Endothelial cell of umbilical vein (primary cell): Measurements from ENCODE around the gene HAUS5. TPM values are rescaled to one million over a fixed set of nuclear protein-coding genes. Genes with fewer than 3 reads are reported as not detected.

ENCODE experiments used
- BruUV-seq: library from RNA; stranded (reverse); fragments of 400-500 nt; replicated peaks from 2 replicates; lab custom pipeline; 2021; lab: Mats Ljungman, UMichigan
- CTCF ChIA-PET: fragments of 300-600, 350-600 bp; sonication (Branson Sonifier 250); formaldehyde crosslinking; loops from one replicate; lab custom pipeline; 2021; ENCODE audit warnings: antibody characterized with exemption, inconsistent platforms; lab: Charles Lee
- POLR2A ChIA-PET: fragments of 300-600, 350-600 bp; sonication (Branson Sonifier 250); formaldehyde crosslinking; loops from one replicate; lab custom pipeline; 2021; ENCODE audit warnings: antibody characterized with exemption, inconsistent platforms; lab: Charles Lee
- DNase-seq: peaks from one replicate; pipeline ENCODE4 v3.0.0-alpha.2; 2011; ENCODE audit warnings: low read depth, low spot score
- FAIRE-seq: peaks from 2 replicates; lab custom pipeline; 2011; peaks lifted over from hg19 to GRCh38; lab: Jason Lieb, UNC
- H2AFZ ChIP-seq: 2 replicates; pipeline ENCODE4 v1.6.0; 2012; ENCODE audit warnings: low read depth, low read length, control low read depth, inconsistent platforms
- H3K27ac ChIP-seq: 2 replicates; pipeline ENCODE4 v1.5.1; 2011; ENCODE audit warnings: low read depth, mild to moderate bottlenecking, control low read depth, low read length, moderate library complexity; ENCODE audit not compliant: insufficient read depth
- H3K27me3 ChIP-seq, 2 experiments: 2 replicates each; pipeline versions ENCODE4 v1.6.0 to v1.6.1; 2011; ENCODE audit warnings: low read length in 2 of 2, mixed read lengths in 1 of 2; ENCODE audit not compliant: control insufficient read depth in 2 of 2, insufficient read depth in 2 of 2
- H3K36me3 ChIP-seq, 2 experiments: 2 replicates in 1 of 2; 3 replicates in 1 of 2; pipeline ENCODE4 v1.5.1; 2011; ENCODE audit warnings: low read length in 2 of 2, mild to moderate bottlenecking in 1 of 2, moderate library complexity in 1 of 2; ENCODE audit not compliant: control insufficient read depth in 2 of 2, insufficient read depth in 2 of 2; ENCODE audit errors: extremely low read depth in 1 of 2
- H3K4me1 ChIP-seq: 3 replicates; pipeline ENCODE4 v1.5.1; 2011; ENCODE audit warnings: mild to moderate bottlenecking, low read length; ENCODE audit not compliant: control insufficient read depth, insufficient read depth; ENCODE audit errors: extremely low read depth
- H3K4me2 ChIP-seq: 2 replicates; pipeline ENCODE4 v1.6.1; 2011; ENCODE audit warnings: low read length, control low read depth, mixed read lengths; ENCODE audit not compliant: insufficient read depth
- H3K4me3 ChIP-seq, 3 experiments: fragments of 200-600 bp in 1 of 3; sonication (generic), shearing (Covaris generic) in 1 of 3; replicated peaks in 1 of 3; 2 replicates each; pipeline ENCODE4 v1.5.1; 2011 to 2016; ENCODE audit warnings: control low read depth in 3 of 3, low read length in 3 of 3, mild to moderate bottlenecking in 2 of 3, inconsistent platforms in 1 of 3, low read depth in 1 of 3, moderate library complexity in 1 of 3; ENCODE audit not compliant: insufficient read depth in 1 of 3
- H3K79me2 ChIP-seq: 2 replicates; pipeline ENCODE4 v1.6.0; 2012; ENCODE audit warnings: low read length, inconsistent platforms; ENCODE audit not compliant: control insufficient read depth, insufficient read depth
- H3K9ac ChIP-seq: replicated peaks from 2 replicates; pipeline ENCODE3; 2011; ENCODE audit warnings: low read length, control low read depth; ENCODE audit not compliant: insufficient read depth; ENCODE audit errors: extremely low read depth
- H3K9me1 ChIP-seq: replicated peaks from 3 replicates; pipeline ENCODE4 v1.6.0; 2011; ENCODE audit warnings: mild to moderate bottlenecking, low read length; ENCODE audit not compliant: control insufficient read depth, insufficient read depth; ENCODE audit errors: extremely low read depth
- H3K9me3 ChIP-seq: replicated peaks from 2 replicates; pipeline ENCODE4 v1.5.1; 2012; ENCODE audit warnings: low read length, inconsistent platforms; ENCODE audit not compliant: control insufficient read depth, insufficient read depth
- H4K20me1 ChIP-seq: replicated peaks from 2 replicates; pipeline ENCODE3; 2011; ENCODE audit warnings: mild to moderate bottlenecking, low read length; ENCODE audit not compliant: control insufficient read depth, insufficient read depth; ENCODE audit errors: extremely low read depth
- CTCF ChIP-seq, 2 donors: IDR thresholded peaks; 1 replicate in 1 of 2; 2 replicates in 1 of 2; pipeline ENCODE4 v1.5.1; 2011; ENCODE audit warnings: low read length in 2 of 2, mild to moderate bottlenecking in 2 of 2, moderate library complexity in 2 of 2, control low read depth in 1 of 2, inconsistent platforms in 1 of 2, low read depth in 1 of 2; ENCODE audit not compliant: insufficient read depth in 1 of 2; ENCODE audit errors: extremely low read depth in 1 of 2
- EZH2 ChIP-seq: IDR thresholded peaks from 2 replicates; pipeline ENCODE4 v1.6.1; 2012; ENCODE audit warnings: borderline replicate concordance, low read depth, mild to moderate bottlenecking, moderate library complexity, low read length, inconsistent platforms; ENCODE audit not compliant: severe bottlenecking
- FOS ChIP-seq: IDR thresholded peaks from 2 replicates; pipeline ENCODE4 v1.6.1; 2011; ENCODE audit warnings: mild to moderate bottlenecking, low read length, moderate library complexity, borderline replicate concordance; ENCODE audit not compliant: insufficient read depth
- GATA2 ChIP-seq: IDR thresholded peaks from 2 replicates; pipeline ENCODE4 v1.7.0; 2011; ENCODE audit warnings: low read depth, mild to moderate bottlenecking, moderate library complexity, mixed read lengths, low read length; ENCODE audit not compliant: insufficient read length, insufficient read depth
- JUN ChIP-seq: IDR thresholded peaks from 2 replicates; pipeline ENCODE4 v1.6.1; 2011; ENCODE audit warnings: borderline replicate concordance, low read depth; ENCODE audit not compliant: insufficient read length, insufficient read depth
- MAX ChIP-seq: IDR thresholded peaks from 2 replicates; pipeline ENCODE4 v1.6.1; 2011; ENCODE audit not compliant: insufficient read depth, insufficient read length
- MYC ChIP-seq: IDR thresholded peaks from one replicate; pipeline ENCODE4 v1.6.1; 2011; ENCODE audit warnings: mild to moderate bottlenecking, low read depth, low read length
- POLR2A ChIP-seq: IDR thresholded peaks from 2 replicates; pipeline ENCODE4 v1.6.1; 2012; ENCODE audit warnings: low read depth, mild to moderate bottlenecking, control low read depth, low read length
- POLR2AphosphoS5 ChIP-seq: IDR thresholded peaks from 2 replicates; pipeline ENCODE4 v1.6.1; 2012; ENCODE audit warnings: low read depth, mild to moderate bottlenecking, control low read depth, low read length, moderate library complexity; ENCODE audit not compliant: insufficient read depth
- dilution Hi-C: fragments of 300-500 bp; cut with MboI; formaldehyde crosslinking; loops from one replicate; pipeline ENCODE4 v1.15.0; 2019; ENCODE audit warnings: low sequenced_read_pairs; ENCODE audit not compliant: extremely low pct_ligation_motif_present
- intact Hi-C: fragments of 100-400 bp; cut with micrococcal nuclease; formaldehyde crosslinking; loops from one replicate; pipeline ENCODE4 v1.10.0; 2022
- polyA plus RNA-seq, 4 experiments: library from polyadenylated mRNA; depleted of rRNA in 3 of 4; stranded (reverse) in 3 of 4; unstranded in 1 of 4; fragments of >200 nt; gene quantifications; 2 replicates each; pipeline versions ENCODE4 v1.2.1 to v1.2.3, GENCODE V29; 2011 to 2012; ENCODE audit warnings: missing spikeins in 1 of 4
- total RNA-seq: library from RNA; stranded (reverse); gene quantifications from 2 replicates; pipeline ENCODE4 v1.2.3, GENCODE V29; 2021

HAUS5 gene
- total and polyA plus RNA-seq, 2 donors (not counting 3 experiments of a cell fraction or from before 2014, with no cell fraction given), result 8.9 to 19.0 TPM

DNA sequence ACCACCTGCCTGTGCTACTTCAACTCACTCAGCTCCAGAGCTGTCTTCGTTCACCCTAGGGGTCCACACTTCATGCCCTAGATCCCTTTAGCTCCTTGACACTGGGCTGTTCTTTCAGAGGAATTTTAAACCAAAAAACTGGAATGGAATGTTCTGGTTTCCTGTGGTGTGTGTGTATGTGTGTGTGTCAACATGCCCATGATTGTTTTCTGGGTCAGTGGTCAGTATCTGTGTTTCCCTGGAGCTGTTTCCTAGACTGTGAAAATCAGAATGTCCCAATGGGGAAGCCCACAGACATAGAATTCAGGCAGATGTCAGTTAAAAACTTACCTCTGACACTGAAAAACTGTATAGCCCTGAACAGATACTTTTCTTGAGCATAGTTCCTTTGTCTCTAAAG, 25.2 kb upstream of the HAUS5 start:
- no peaks in the 10 kb centered on the region for H3K79me2 ChIP-seq
- TF ChIP-seq EZH2, result no peak
- no peak for TF ChIP-seq POLR2A
- TF ChIP-seq MAX, result no peak
- no peak for TF ChIP-seq JUN
- no peak for TF ChIP-seq MYC
- dilution Hi-C loops (no loop called here), intact Hi-C loops (no loop called here)
- H3K27me3 ChIP-seq, result no peaks in the 10 kb centered on the region
- no peaks in the 10 kb centered on the region for H3K36me3 ChIP-seq
- FAIRE-seq (no peak), DNase-seq (no peak)
- no peak overlapping the region for H3K27ac ChIP-seq
- no peaks in the 10 kb centered on the region for H3K4me1 ChIP-seq
- no peaks in the 10 kb centered on the region for H3K9me3 ChIP-seq
- no peaks in the 10 kb centered on the region for H4K20me1 ChIP-seq
- H3K9me1 ChIP-seq, result no peaks in the 10 kb centered on the region
- no peak overlapping the region for H3K4me2 ChIP-seq
- H3K9ac ChIP-seq, result no peak overlapping the region
- H3K4me3 ChIP-seq, result no peak overlapping the region
- H2AFZ ChIP-seq, result no peak overlapping the region
- no TSS peak for BruUV-seq
- ChIA-PET CTCF (interaction anchor here (0.7 kb wide), 1 partner anchor 77 kb away, joined by 3 read pairs; no protein-coding TSS in a partner anchor), POLR2A (no interaction called here)

DNA sequence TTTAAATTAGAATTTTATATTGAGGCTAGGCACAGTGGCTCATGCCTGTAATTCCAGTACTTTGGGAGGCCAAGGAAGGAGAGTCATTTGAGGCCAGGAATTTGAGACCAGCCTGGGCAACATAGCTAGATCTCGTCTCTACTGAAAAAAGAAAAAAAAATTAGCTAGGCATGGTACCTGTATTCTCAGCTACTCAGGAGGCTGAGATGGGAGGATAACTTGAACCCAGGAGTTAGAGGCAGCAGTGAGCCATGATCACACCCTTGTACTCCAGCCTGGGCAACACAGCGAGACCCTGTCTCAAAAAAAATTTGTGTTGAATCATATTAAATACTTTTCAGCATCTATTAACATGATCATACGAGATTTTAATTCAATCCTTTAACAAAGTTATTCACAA, 21.7 kb upstream of the HAUS5 start:
- H3K36me3 ChIP-seq, result no peaks in the 10 kb centered on the region
- no peaks in the 10 kb centered on the region for H3K79me2 ChIP-seq
- DNase-seq (no peak), FAIRE-seq (no peak)
- BruUV-seq, result no TSS peak
- no peaks in the 10 kb centered on the region for H4K20me1 ChIP-seq
- H3K4me2 ChIP-seq, result no peak overlapping the region
- CTCF ChIA-PET, result no interaction called here
- H3K27ac ChIP-seq, result no peak overlapping the region
- H3K4me1 ChIP-seq, result no peaks in the 10 kb centered on the region
- no peak overlapping the region for H3K4me3 ChIP-seq
- dilution Hi-C loops, result no loop called here
- no peaks in the 10 kb centered on the region for H3K9me1 ChIP-seq
- TF ChIP-seq CTCF (IDR thresholded peaks at IDR 0.05; ENCODE audit: extremely low read depth in 1 of 2, insufficient read depth in 1 of 2, low read depth in 1 of 2, low read length in 2 of 2), result no peak
- TF ChIP-seq POLR2AphosphoS5, result no peak
- TF ChIP-seq GATA2, result no peak
- no peak for TF ChIP-seq MAX
- no peak for TF ChIP-seq MYC
- no peak for TF ChIP-seq POLR2A
- no peak for TF ChIP-seq EZH2
- TF ChIP-seq FOS, result no peak
- no peak for TF ChIP-seq JUN
- H2AFZ ChIP-seq, result no peak overlapping the region
- H3K27me3 ChIP-seq, result no peaks in the 10 kb centered on the region
- intact Hi-C loops, result no loop called here
- no peaks in the 10 kb centered on the region for H3K9me3 ChIP-seq
- no peak overlapping the region for H3K9ac ChIP-seq
- POLR2A ChIA-PET, result no interaction called here
